ENCODE results near the gene NOS1AP.
A peak's percentile ranks its signal among the peaks of the same experiment; 100 is the strongest.

NOS1AP gene

DNA sequence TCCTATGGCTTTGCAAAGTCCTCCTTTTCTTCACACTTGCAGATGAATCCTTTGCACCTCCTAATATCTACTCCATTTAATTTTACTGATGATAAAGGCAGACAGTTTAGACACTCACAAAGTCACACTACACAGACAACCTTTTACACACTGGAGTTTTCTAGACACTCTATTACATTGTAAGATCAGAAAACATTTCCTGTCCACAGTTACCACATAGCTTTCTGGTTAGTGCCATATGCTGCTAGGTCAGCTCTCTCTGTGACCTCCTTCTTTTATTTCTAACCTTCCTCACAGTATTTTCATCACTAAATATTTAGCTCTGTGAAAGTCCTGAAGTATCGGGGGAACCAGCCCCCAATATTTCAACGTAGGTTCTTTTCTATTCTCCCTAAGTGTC is 337.3 kb downstream of the NOS1AP start:
- H3K79me1 ChIP-seq (ENCODE audit: low read length): no peaks in the 10 kb centered on the region
- peaks cover under 1% of the 10 kb centered on the region for H3K4me1 ChIP-seq (ENCODE audit: control insufficient read depth, low read depth, low read length)
- no peak overlapping the region for H3K27ac ChIP-seq (ENCODE audit: low read depth, low read length)
- H2BK15ac ChIP-seq (replicated peaks; ENCODE audit: low read depth): no peak overlapping the region
- H3K27me3 ChIP-seq (ENCODE audit: insufficient read depth, low read length, poor library complexity): no peaks in the 10 kb centered on the region
- H3K4me3 ChIP-seq (ENCODE audit: low read length): no peak overlapping the region
- H3K4ac ChIP-seq (ENCODE audit: low read depth, low read length): no peak overlapping the region
- no peaks in the 10 kb centered on the region for H3K36me3 ChIP-seq (ENCODE audit: control insufficient read depth, insufficient read depth, low read length)
- no peak overlapping the region for H3K23ac ChIP-seq (ENCODE audit: low read length)
- no peak overlapping the region for H3K18ac ChIP-seq (ENCODE audit: low read length)
- H4K5ac ChIP-seq (ENCODE audit: low read length): no peak overlapping the region
- H4K8ac ChIP-seq (ENCODE audit: low read depth, low read length): no peak overlapping the region
- no peak overlapping the region for H3K9ac ChIP-seq (ENCODE audit: low read length)
- H3K79me2 ChIP-seq (ENCODE audit: control insufficient read depth, insufficient read depth, low read length): no peaks in the 10 kb centered on the region
- no peak overlapping the region for H3K4me2 ChIP-seq (ENCODE audit: low read length)
- no peak overlapping the region for H2BK5ac ChIP-seq (ENCODE audit: low read length)
- H2AK5ac ChIP-seq (ENCODE audit: low read length): no peak overlapping the region
- H3K56ac ChIP-seq (ENCODE audit: low read length): no peak overlapping the region
- no peak overlapping the region for H2BK120ac ChIP-seq (ENCODE audit: low read depth, low read length)
- no CpG with 5 or more reads among the region's 2 CpGs for WGBS (ENCODE audit: extremely low coverage, insufficient coverage, low lambda C conversion rate)
- DNase-seq: no peak

DNA sequence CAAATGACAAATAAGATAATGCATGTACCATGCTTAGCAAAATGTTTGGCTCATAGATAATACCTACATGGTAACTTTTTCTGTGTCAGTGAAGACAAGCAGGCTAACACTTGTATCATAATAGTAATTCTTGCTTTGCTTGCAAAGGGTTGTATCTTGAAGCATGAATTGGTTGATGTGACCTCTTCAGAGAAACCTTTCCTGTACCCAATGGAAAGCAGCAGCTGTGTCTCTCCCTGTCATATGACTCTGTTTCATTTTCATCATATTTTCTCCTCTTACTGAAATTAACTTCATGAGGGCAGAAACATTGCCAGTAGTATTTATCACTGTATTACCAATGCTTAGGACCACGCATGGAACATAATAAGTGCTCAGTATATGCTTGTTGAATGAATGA is 338.0 kb downstream of the NOS1AP start:
- no peak for DNase-seq
- Histone ChIP-seq H3K4me1 (ENCODE audit: control insufficient read depth, low read depth, low read length) (peaks cover 2% of the 10 kb centered on the region), H3K18ac (ENCODE audit: low read length) (no peak overlapping the region), H2BK15ac (replicated peaks; ENCODE audit: low read depth) (no peak overlapping the region), H3K27ac (ENCODE audit: low read depth, low read length) (no peak overlapping the region), H3K4me3 (ENCODE audit: low read length) (no peak overlapping the region), H4K8ac (ENCODE audit: low read depth, low read length) (no peak overlapping the region), H2AK5ac (ENCODE audit: low read length) (no peak overlapping the region), H3K79me1 (ENCODE audit: low read length) (no peaks in the 10 kb centered on the region), H2BK5ac (ENCODE audit: low read length) (no peak overlapping the region), H3K36me3 (ENCODE audit: control insufficient read depth, insufficient read depth, low read length) (no peaks in the 10 kb centered on the region), H3K27me3 (ENCODE audit: insufficient read depth, low read length, poor library complexity) (no peaks in the 10 kb centered on the region), H3K23ac (ENCODE audit: low read length) (no peak overlapping the region), H3K4me2 (ENCODE audit: low read length) (no peak overlapping the region), H3K79me2 (ENCODE audit: control insufficient read depth, insufficient read depth, low read length) (no peaks in the 10 kb centered on the region), H3K9ac (ENCODE audit: low read length) (no peak overlapping the region), H2BK120ac (ENCODE audit: low read depth, low read length) (no peak overlapping the region), H4K5ac (ENCODE audit: low read length) (no peak overlapping the region), H3K56ac (ENCODE audit: low read length) (no peak overlapping the region), H3K4ac (ENCODE audit: low read depth, low read length) (no peak overlapping the region)
- no CpG with 5 or more reads among the region's 1 CpG for WGBS (ENCODE audit: extremely low coverage, insufficient coverage, low lambda C conversion rate)

DNA sequence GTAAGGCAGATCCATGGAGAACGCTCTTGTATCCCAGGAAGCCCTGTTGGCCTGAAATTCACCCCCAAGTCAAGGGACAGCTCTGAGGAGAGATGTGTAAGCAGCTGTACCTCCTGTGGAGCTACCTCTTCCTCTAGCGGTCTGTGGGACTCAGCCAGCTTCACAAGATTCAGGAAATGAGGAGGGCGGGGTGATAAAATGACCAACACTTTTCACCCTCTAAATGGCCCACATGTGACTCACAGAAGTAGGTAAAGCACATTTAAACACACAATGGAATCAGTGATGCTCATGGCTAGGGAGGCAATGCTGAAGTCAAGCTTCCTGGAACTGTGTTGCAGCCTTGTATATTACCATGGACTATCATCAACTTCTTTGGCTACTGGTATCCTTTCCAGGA is 342.5 kb downstream of the NOS1AP start, which contains the start of gene SH2D1B:
SH2D1B (minus strand) TSS at position 135 of the 400 bp plus-strand sequence; CDS start at position 15, 120 bp downstream.
- Histone ChIP-seq H2BK5ac (ENCODE audit: low read length) (no peak within 1 kb of the TSS), H4K8ac (ENCODE audit: low read depth, low read length) (no peak within 1 kb of the TSS), H3K79me1 (ENCODE audit: low read length) (no peaks in the 10 kb centered on the region), H3K27ac (ENCODE audit: low read depth, low read length) (no peak within 1 kb of the TSS), H3K36me3 (ENCODE audit: control insufficient read depth, insufficient read depth, low read length) (no peaks in the 10 kb centered on the region), H3K56ac (ENCODE audit: low read length) (no peak within 1 kb of the TSS), H3K4me1 (ENCODE audit: control insufficient read depth, low read depth, low read length) (peaks cover 2% of the 10 kb centered on the region), H3K4me3 (ENCODE audit: low read length) (no peak within 1 kb of the TSS), H3K79me2 (ENCODE audit: control insufficient read depth, insufficient read depth, low read length) (no peaks in the 10 kb centered on the region), H3K9ac (ENCODE audit: low read length) (no peak within 1 kb of the TSS), H2BK120ac (ENCODE audit: low read depth, low read length) (no peak within 1 kb of the TSS), H3K23ac (ENCODE audit: low read length) (no peak within 1 kb of the TSS), H4K5ac (ENCODE audit: low read length) (no peak within 1 kb of the TSS), H2AK5ac (ENCODE audit: low read length) (no peak within 1 kb of the TSS), H3K27me3 (ENCODE audit: insufficient read depth, low read length, poor library complexity) (no peaks in the 10 kb centered on the region), H3K4ac (ENCODE audit: low read depth, low read length) (no peak within 1 kb of the TSS), H2BK15ac (replicated peaks; ENCODE audit: low read depth) (no peak within 1 kb of the TSS), H3K18ac (ENCODE audit: low read length) (no peak within 1 kb of the TSS), H3K4me2 (ENCODE audit: low read length) (no peak within 1 kb of the TSS)
- DNase-seq: peak; percentile 34
- WGBS (ENCODE audit: extremely low coverage, insufficient coverage, low lambda C conversion rate): no CpG with 5 or more reads among the region's 3 CpGs

DNA sequence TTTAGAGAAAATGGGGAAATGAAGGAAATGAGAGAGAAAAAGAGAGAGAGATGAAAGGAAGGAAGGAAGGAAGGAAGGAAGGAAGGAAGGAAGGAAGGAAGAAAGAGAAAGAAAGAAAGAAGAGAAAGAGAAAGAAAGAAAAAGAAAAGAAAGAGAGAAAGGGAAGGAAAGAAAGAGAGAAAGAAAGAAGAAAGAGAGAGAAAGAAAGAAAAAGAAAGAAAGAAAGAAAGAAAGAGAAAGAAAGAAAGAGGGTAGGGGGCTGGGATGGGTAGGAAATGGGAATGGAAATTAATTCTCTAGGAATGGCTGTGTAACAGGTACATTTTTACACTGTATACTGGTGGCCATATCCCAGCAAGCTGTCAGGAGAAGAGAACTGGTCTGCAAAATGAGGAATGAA is 346.7 kb downstream of the NOS1AP start:
- no peak overlapping the region for H3K23ac ChIP-seq (ENCODE audit: low read length)
- H3K79me2 ChIP-seq (ENCODE audit: control insufficient read depth, insufficient read depth, low read length): no peaks in the 10 kb centered on the region
- no peak overlapping the region for H4K8ac ChIP-seq (ENCODE audit: low read depth, low read length)
- no peaks in the 10 kb centered on the region for H3K79me1 ChIP-seq (ENCODE audit: low read length)
- H4K5ac ChIP-seq (ENCODE audit: low read length): no peak overlapping the region
- H3K56ac ChIP-seq (ENCODE audit: low read length): no peak overlapping the region
- H3K4me1 ChIP-seq (ENCODE audit: control insufficient read depth, low read depth, low read length): peaks cover 2% of the 10 kb centered on the region
- no peak for DNase-seq
- no peak overlapping the region for H2AK5ac ChIP-seq (ENCODE audit: low read length)
- H3K18ac ChIP-seq (ENCODE audit: low read length): no peak overlapping the region
- H3K36me3 ChIP-seq (ENCODE audit: control insufficient read depth, insufficient read depth, low read length): no peaks in the 10 kb centered on the region
- H3K9ac ChIP-seq (ENCODE audit: low read length): no peak overlapping the region
- no peak overlapping the region for H2BK120ac ChIP-seq (ENCODE audit: low read depth, low read length)
- no peak overlapping the region for H3K4me2 ChIP-seq (ENCODE audit: low read length)
- H3K4ac ChIP-seq (ENCODE audit: low read depth, low read length): no peak overlapping the region
- no peak overlapping the region for H2BK5ac ChIP-seq (ENCODE audit: low read length)
- no peak overlapping the region for H2BK15ac ChIP-seq (replicated peaks; ENCODE audit: low read depth)
- H3K27ac ChIP-seq (ENCODE audit: low read depth, low read length): no peak overlapping the region
- H3K27me3 ChIP-seq (ENCODE audit: insufficient read depth, low read length, poor library complexity): no peaks in the 10 kb centered on the region
- H3K4me3 ChIP-seq (ENCODE audit: low read length): no peak overlapping the region

DNA sequence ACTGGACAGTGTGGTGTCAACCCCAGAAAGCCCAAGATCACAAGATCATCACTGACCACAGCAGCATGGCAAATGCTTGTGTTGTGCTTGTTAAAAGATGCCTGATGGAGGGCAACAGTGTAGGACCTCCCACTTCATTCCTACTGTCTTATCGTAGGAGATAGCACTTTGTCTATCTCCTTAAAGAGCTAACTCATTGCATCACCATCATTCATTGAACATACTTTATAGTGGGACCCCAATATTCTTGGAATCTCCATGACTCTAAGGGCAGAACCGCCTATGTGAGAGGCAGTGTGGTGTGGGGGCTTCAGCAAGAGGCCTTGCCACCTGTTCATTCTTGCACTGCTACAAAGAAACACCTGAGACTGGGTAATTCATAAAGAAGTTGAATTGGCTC is 347.4 kb downstream of the NOS1AP start:
- Histone ChIP-seq H2BK15ac (replicated peaks; ENCODE audit: low read depth) (no peak overlapping the region), H3K9ac (ENCODE audit: low read length) (no peak overlapping the region), H3K4me2 (ENCODE audit: low read length) (no peak overlapping the region), H3K56ac (ENCODE audit: low read length) (no peak overlapping the region), H3K18ac (ENCODE audit: low read length) (no peak overlapping the region), H4K5ac (ENCODE audit: low read length) (no peak overlapping the region), H3K4me3 (ENCODE audit: low read length) (no peak overlapping the region), H2AK5ac (ENCODE audit: low read length) (no peak overlapping the region), H3K27me3 (ENCODE audit: insufficient read depth, low read length, poor library complexity) (no peaks in the 10 kb centered on the region), H3K4me1 (ENCODE audit: control insufficient read depth, low read depth, low read length) (peaks cover under 1% of the 10 kb centered on the region), H3K36me3 (ENCODE audit: control insufficient read depth, insufficient read depth, low read length) (no peaks in the 10 kb centered on the region), H3K79me1 (ENCODE audit: low read length) (no peaks in the 10 kb centered on the region), H4K8ac (ENCODE audit: low read depth, low read length) (no peak overlapping the region), H3K27ac (ENCODE audit: low read depth, low read length) (no peak overlapping the region), H3K23ac (ENCODE audit: low read length) (no peak overlapping the region), H2BK5ac (ENCODE audit: low read length) (no peak overlapping the region), H2BK120ac (ENCODE audit: low read depth, low read length) (no peak overlapping the region), H3K4ac (ENCODE audit: low read depth, low read length) (no peak overlapping the region), H3K79me2 (ENCODE audit: control insufficient read depth, insufficient read depth, low read length) (no peaks in the 10 kb centered on the region)
- WGBS (ENCODE audit: extremely low coverage, insufficient coverage, low lambda C conversion rate): no CpG with 5 or more reads among the region's 2 CpGs
- DNase-seq: no peak

DNA sequence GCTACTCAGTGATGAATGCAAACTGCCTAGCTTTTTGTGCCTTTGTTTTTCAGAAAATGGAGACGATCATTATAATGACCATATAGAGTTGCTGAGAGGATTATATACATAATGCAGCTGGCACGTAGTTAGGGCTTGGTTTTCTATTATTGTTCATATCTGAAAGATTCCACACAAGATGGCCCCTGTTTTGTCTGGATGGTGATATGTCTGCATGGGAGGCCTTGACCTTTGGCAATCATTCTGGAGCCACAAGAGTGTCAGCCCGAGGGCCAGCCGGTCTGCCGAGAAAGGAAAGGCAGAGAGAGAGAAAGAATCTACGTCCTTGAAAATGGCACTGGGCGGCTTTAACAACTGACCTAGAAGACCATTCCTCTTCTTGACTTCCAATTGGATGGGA is 348.2 kb downstream of the NOS1AP start:
- Histone ChIP-seq H3K56ac (ENCODE audit: low read length) (no peak overlapping the region), H3K4me1 (ENCODE audit: control insufficient read depth, low read depth, low read length) (no peaks in the 10 kb centered on the region), H2BK5ac (ENCODE audit: low read length) (no peak overlapping the region), H2BK15ac (replicated peaks; ENCODE audit: low read depth) (no peak overlapping the region), H3K4ac (ENCODE audit: low read depth, low read length) (no peak overlapping the region), H2BK120ac (ENCODE audit: low read depth, low read length) (no peak overlapping the region), H3K27ac (ENCODE audit: low read depth, low read length) (no peak overlapping the region), H2AK5ac (ENCODE audit: low read length) (no peak overlapping the region), H3K36me3 (ENCODE audit: control insufficient read depth, insufficient read depth, low read length) (no peaks in the 10 kb centered on the region), H3K23ac (ENCODE audit: low read length) (no peak overlapping the region), H3K4me3 (ENCODE audit: low read length) (no peak overlapping the region), H4K8ac (ENCODE audit: low read depth, low read length) (no peak overlapping the region), H3K27me3 (ENCODE audit: insufficient read depth, low read length, poor library complexity) (no peaks in the 10 kb centered on the region), H3K4me2 (ENCODE audit: low read length) (no peak overlapping the region), H3K79me2 (ENCODE audit: control insufficient read depth, insufficient read depth, low read length) (no peaks in the 10 kb centered on the region), H3K79me1 (ENCODE audit: low read length) (no peaks in the 10 kb centered on the region), H3K9ac (ENCODE audit: low read length) (no peak overlapping the region), H3K18ac (ENCODE audit: low read length) (no peak overlapping the region), H4K5ac (ENCODE audit: low read length) (no peak overlapping the region)
- no CpG with 5 or more reads among the region's 7 CpGs for WGBS (ENCODE audit: extremely low coverage, insufficient coverage, low lambda C conversion rate)
- DNase-seq: no peak
